Activated T-helper 1 cell treated with anti-CD3 and anti-CD28 coated beads, Interleukin-12 subunit alpha, Interleukin-12 subunit beta, Interleukin-2, Interleukin-4 antibody, amounts not matched to agents 30 ng/mL and 10 ng/mL and 1 ng/mL, durations not matched to agents 14 hours and 24 hours and 36 hours (primary cell): Measurements from ENCODE around the gene BIN1. TPM values are rescaled to one million over a fixed set of nuclear protein-coding genes. Genes with fewer than 3 reads are reported as not detected.
A peak's percentile ranks its signal among the peaks of the same experiment; 100 is the strongest.

ENCODE experiments used
- DNase-seq: peaks from one replicate; pipeline ENCODE4 v3.0.0; 2021; ENCODE audit warnings: low spot score
- H3K27ac Mint-ChIP-seq: one replicate; pipeline ENCODE4 v1.8.0; 2021; ENCODE audit warnings: mild to moderate bottlenecking, mixed read lengths
- H3K27me3 Mint-ChIP-seq: one replicate; pipeline ENCODE4 v1.8.0; 2022; ENCODE audit warnings: mild to moderate bottlenecking, moderate library complexity, mixed read lengths; ENCODE audit not compliant: insufficient read depth
- H3K36me3 Mint-ChIP-seq: one replicate; pipeline ENCODE4 v1.8.0; 2021; ENCODE audit warnings: low read depth, mixed read lengths
- H3K4me1 Mint-ChIP-seq: one replicate; pipeline ENCODE4 v1.8.0; 2021; ENCODE audit warnings: low read depth, mixed read lengths
- H3K4me3 Mint-ChIP-seq: one replicate; pipeline ENCODE4 v1.8.0; 2021; ENCODE audit warnings: mild to moderate bottlenecking, moderate library complexity, mixed read lengths
- H3K9me3 Mint-ChIP-seq: one replicate; pipeline ENCODE4 v1.8.0; 2021; ENCODE audit warnings: mixed read lengths
- intact Hi-C: fragments of 100-400 bp; cut with micrococcal nuclease; formaldehyde crosslinking; loops from one replicate; pipeline ENCODE4 v1.15.1; 2024
- total RNA-seq: library from RNA; stranded (reverse); gene quantifications from 2 replicates; pipeline ENCODE4 v1.2.3, GENCODE V29; 2022

BIN1 gene
- total RNA-seq, 1 donor from 2014 or later, result 41.9 TPM

- intact Hi-C loops, result loop anchor here (10.0 kb wide), 3 partner anchors 385 to 935 kb away; partner anchors contain the start of genes SAP130 and SFT2D3
- no peaks in the 10 kb centered on the region for H3K36me3 Mint-ChIP-seq
- H3K9me3 Mint-ChIP-seq, result no peaks in the 10 kb centered on the region
- peaks cover 8% of the 10 kb centered on the region for H3K27me3 Mint-ChIP-seq
- no peak overlapping the region for H3K27ac Mint-ChIP-seq
- H3K4me1 Mint-ChIP-seq, result peaks cover 14% of the 10 kb centered on the region
- H3K4me3 Mint-ChIP-seq, result no peak overlapping the region
- no peak for DNase-seq
Observed at GRCh38 chr2:127089478-127090235, 17.3 kb downstream of the BIN1 start.

GRCh38 chr2:127088706-127089105 lies 18.2 kb downstream of the BIN1 start:
- peaks cover 23% of the 10 kb centered on the region for H3K4me1 Mint-ChIP-seq
- no peak overlapping the region for H3K4me3 Mint-ChIP-seq
- no peak overlapping the region for H3K27ac Mint-ChIP-seq
- no peak for DNase-seq
- intact Hi-C loops, result loop anchor here (10.0 kb wide), 3 partner anchors 386 to 936 kb away; partner anchors contain the start of genes SAP130 and SFT2D3
- H3K27me3 Mint-ChIP-seq, result peaks cover 8% of the 10 kb centered on the region
- no peaks in the 10 kb centered on the region for H3K9me3 Mint-ChIP-seq
- H3K36me3 Mint-ChIP-seq, result no peaks in the 10 kb centered on the region

GRCh38 chr2:127087791-127088495 lies 19.0 kb downstream of the BIN1 start:
- Mint-ChIP-seq H3K4me3 (no peak overlapping the region), H3K4me1 (peaks cover 31% of the 10 kb centered on the region), H3K27me3 (peaks cover 2% of the 10 kb centered on the region), H3K36me3 (no peaks in the 10 kb centered on the region), H3K27ac (peak overlapping the region; percentile 23), H3K9me3 (no peaks in the 10 kb centered on the region)
- DNase-seq, result no peak
- intact Hi-C loops, result loop anchor here (10.0 kb wide), 3 partner anchors 387 to 937 kb away; partner anchors contain the start of genes SAP130 and SFT2D3

GRCh38 chr2:127086990-127087790 lies 19.8 kb downstream of the BIN1 start:
- no peak overlapping the region for H3K27ac Mint-ChIP-seq
- intact Hi-C loops, result loop anchor here (10.0 kb wide), 3 partner anchors 388 to 938 kb away; partner anchors contain the start of genes SAP130 and SFT2D3
- H3K4me1 Mint-ChIP-seq, result peaks cover 39% of the 10 kb centered on the region
- no peaks in the 10 kb centered on the region for H3K36me3 Mint-ChIP-seq
- H3K27me3 Mint-ChIP-seq, result peaks cover 2% of the 10 kb centered on the region
- H3K9me3 Mint-ChIP-seq, result no peaks in the 10 kb centered on the region
- H3K4me3 Mint-ChIP-seq, result no peak overlapping the region
- no peak for DNase-seq

- no peak for DNase-seq
- Mint-ChIP-seq H3K27me3 (peaks cover 2% of the 10 kb centered on the region), H3K9me3 (no peaks in the 10 kb centered on the region), H3K4me3 (peak overlapping the region; percentile 56), H3K4me1 (peaks cover 54% of the 10 kb centered on the region), H3K27ac (peak overlapping the region; percentile 45), H3K36me3 (no peaks in the 10 kb centered on the region)
- intact Hi-C loops, result loop anchor here (10.0 kb wide), 3 partner anchors 390 to 940 kb away; partner anchors contain the start of genes SAP130 and SFT2D3
Observed at GRCh38 chr2:127085317-127085681, 21.7 kb downstream of the BIN1 start.

- intact Hi-C loops, result loop anchor here (5.0 to 10.0 kb wide), 4 partner anchors 390 to 940 kb away; partner anchors contain the start of genes GYPC, SAP130 and SFT2D3
- H3K36me3 Mint-ChIP-seq, result no peaks in the 10 kb centered on the region
- no peaks in the 10 kb centered on the region for H3K9me3 Mint-ChIP-seq
- peaks cover 2% of the 10 kb centered on the region for H3K27me3 Mint-ChIP-seq
- peak overlapping the region; percentile 24 for H3K4me3 Mint-ChIP-seq
- peak overlapping the region; percentile 77 for H3K27ac Mint-ChIP-seq
- H3K4me1 Mint-ChIP-seq, result peaks cover 59% of the 10 kb centered on the region
- DNase-seq, result peak; percentile 21
Observed at GRCh38 chr2:127084611-127085316, 22.2 kb downstream of the BIN1 start.

- peaks cover 67% of the 10 kb centered on the region for H3K4me1 Mint-ChIP-seq
Observed at GRCh38 chr2:127083819-127084503, 23.0 kb downstream of the BIN1 start.

GRCh38 chr2:127082974-127083373 lies 24.0 kb downstream of the BIN1 start:
- H3K27me3 Mint-ChIP-seq, result peaks cover 2% of the 10 kb centered on the region
- peaks cover 2% of the 10 kb centered on the region for H3K36me3 Mint-ChIP-seq
- H3K27ac Mint-ChIP-seq, result peak overlapping the region; percentile 81
- H3K4me3 Mint-ChIP-seq, result peak overlapping the region; percentile 86
- intact Hi-C loops, result loop anchor here (5.0 to 10.0 kb wide), 4 partner anchors 392 to 942 kb away; partner anchors contain the start of genes GYPC, SAP130 and SFT2D3
- H3K4me1 Mint-ChIP-seq, result peaks cover 77% of the 10 kb centered on the region
- DNase-seq, result no peak
- no peaks in the 10 kb centered on the region for H3K9me3 Mint-ChIP-seq

More at GRCh38 chr2:127083819-127084503, 23.0 kb downstream of the BIN1 start:
- no peaks in the 10 kb centered on the region for H3K36me3 Mint-ChIP-seq
- no peaks in the 10 kb centered on the region for H3K9me3 Mint-ChIP-seq
- no peak for DNase-seq
- H3K27me3 Mint-ChIP-seq, result peaks cover 2% of the 10 kb centered on the region
- intact Hi-C loops, result loop anchor here (5.0 to 10.0 kb wide), 4 partner anchors 391 to 941 kb away; partner anchors contain the start of genes GYPC, SAP130 and SFT2D3
- no peak overlapping the region for H3K4me3 Mint-ChIP-seq
- H3K27ac Mint-ChIP-seq, result no peak overlapping the region

GRCh38 chr2:127081826-127082633 lies 24.9 kb downstream of the BIN1 start:
- Mint-ChIP-seq H3K27ac (peak overlapping the region; percentile 89), H3K4me1 (peaks cover 84% of the 10 kb centered on the region), H3K27me3 (peaks cover 2% of the 10 kb centered on the region), H3K9me3 (no peaks in the 10 kb centered on the region), H3K36me3 (peaks cover 5% of the 10 kb centered on the region), H3K4me3 (peak overlapping the region; percentile 86)
- intact Hi-C loops, result loop anchor here (1.0 to 10.0 kb wide), 7 partner anchors 18 to 943 kb away; partner anchors contain the start of genes BIN1, GYPC, IWS1 and SAP130
- DNase-seq, result peak; percentile 72

GRCh38 chr2:127080938-127081755 lies 25.8 kb downstream of the BIN1 start:
- H3K4me1 Mint-ChIP-seq, result peaks cover 83% of the 10 kb centered on the region
- peak overlapping the region; percentile 89 for H3K27ac Mint-ChIP-seq

More at GRCh38 chr2:127080938-127081755, 25.8 kb downstream of the BIN1 start:
- intact Hi-C loops, result loop anchor here (1.0 to 10.0 kb wide), 9 partner anchors 13 to 944 kb away; partner anchors contain the start of genes BIN1, GYPC, IWS1 and SAP130
- DNase-seq, result no peak
- Mint-ChIP-seq H3K36me3 (peaks cover 8% of the 10 kb centered on the region), H3K9me3 (no peaks in the 10 kb centered on the region), H3K27me3 (no peaks in the 10 kb centered on the region), H3K4me3 (peak overlapping the region; percentile 86)
